SK-N-SH (cell line): ENCODE results near the gene GAS6. TPM values are rescaled to one million over a fixed set of nuclear protein-coding genes. Genes with fewer than 3 reads are reported as not detected.
"Not testable (repeated sequence)": the region's sequence is repeated elsewhere in the genome, so short reads cannot be mapped to it uniquely, and the experiment has no call there.

ENCODE experiments used
- CTCF ChIA-PET: fragments of 300-600, 350-600 bp; formaldehyde crosslinking; extraction: SDS; loops from one replicate; lab custom pipeline; 2021; lab: Yijun Ruan, JAX
- POLR2A ChIA-PET: fragments of 350-600 bp; sonication (Branson Sonifier 250); formaldehyde crosslinking; extraction: SDS; loops from one replicate; lab custom pipeline; 2020; ENCODE audit warnings: antibody characterized with exemption, inconsistent platforms; lab: Yijun Ruan, JAX
- DNase-seq: peaks from one replicate; pipeline ENCODE4 v3.0.0; 2012
- H2AFZ ChIP-seq: fragments of 200-600 bp; sonication (generic); 2 replicates; pipeline ENCODE4 v1.8.1; 2016; ENCODE audit warnings: antibody characterized with exemption, mild to moderate bottlenecking, low read depth
- H3F3A ChIP-seq: fragments of 200-600 bp; sonication (generic); replicated peaks from 2 replicates; pipeline ENCODE3; 2016; ENCODE audit warnings: antibody characterized with exemption, mild to moderate bottlenecking; ENCODE audit not compliant: insufficient read depth
- H3K27ac ChIP-seq, 2 experiments: fragments of 200-500 bp in 1 of 2; fragments of 200-600 bp in 1 of 2; sonication (Bioruptor generic) in 1 of 2; sonication (generic), shearing (Covaris generic) in 1 of 2; 2 replicates each; pipeline versions ENCODE4 v1.5.1 to v1.6.1; 2014 to 2016; ENCODE audit warnings: low read depth in 2 of 2, inconsistent platforms in 1 of 2, low read length in 1 of 2, mild to moderate bottlenecking in 1 of 2, mixed read lengths in 1 of 2
- H3K27me3 ChIP-seq: fragments of 200-600 bp; sonication (generic), shearing (Covaris generic); 2 replicates; pipeline ENCODE4 v1.6.1; 2016; ENCODE audit warnings: mixed run types; ENCODE audit not compliant: insufficient read depth
- H3K36me3 ChIP-seq, 2 experiments: fragments of 200-500 bp in 1 of 2; fragments of 200-600 bp in 1 of 2; sonication (Bioruptor generic) in 1 of 2; sonication (generic) in 1 of 2; replicated peaks in 1 of 2; 2 replicates each; pipeline versions ENCODE3 to v1.5.1; 2014 to 2016; ENCODE audit warnings: low read length in 1 of 2, mild to moderate bottlenecking in 1 of 2; ENCODE audit not compliant: insufficient read depth in 2 of 2, control insufficient read depth in 1 of 2
- H3K4me1 ChIP-seq, 2 experiments: fragments of 200-500 bp in 1 of 2; fragments of 200-600 bp in 1 of 2; sonication (Bioruptor generic) in 1 of 2; sonication (generic), shearing (Covaris generic) in 1 of 2; 2 replicates each; pipeline versions ENCODE4 v1.5.1 to v1.6.1; 2014 to 2016; ENCODE audit warnings: low read depth in 1 of 2, low read length in 1 of 2, mixed run types in 1 of 2; ENCODE audit not compliant: insufficient read depth in 2 of 2, control insufficient read depth in 1 of 2
- H3K4me2 ChIP-seq: fragments of 200-600 bp; sonication (generic), shearing (Covaris generic); 2 replicates; pipeline ENCODE4 v1.6.1; 2017; ENCODE audit warnings: mixed run types
- H3K4me3 ChIP-seq, 2 experiments: fragments of 200-500 bp in 1 of 2; fragments of 200-600 bp in 1 of 2; sonication (Bioruptor generic) in 1 of 2; sonication (generic), shearing (Covaris generic) in 1 of 2; 2 replicates each; pipeline versions ENCODE4 v1.5.1 to v1.8.1; 2014 to 2016; ENCODE audit warnings: low read depth in 2 of 2, inconsistent platforms in 1 of 2, low read length in 1 of 2, mild to moderate bottlenecking in 1 of 2, mixed read lengths in 1 of 2, moderate library complexity in 1 of 2
- H3K79me2 ChIP-seq: fragments of 200-600 bp; sonication (generic); 2 replicates; pipeline ENCODE4 v1.8.1; 2017; ENCODE audit warnings: mild to moderate bottlenecking; ENCODE audit not compliant: insufficient read depth
- H3K9ac ChIP-seq: fragments of 200-600 bp; sonication (generic); 2 replicates; pipeline ENCODE4 v1.6.1; 2017; ENCODE audit warnings: mixed run types
- H3K9me2 ChIP-seq: fragments of 200-600 bp; sonication (generic); 2 replicates; pipeline ENCODE4 v1.6.1; 2017; ENCODE audit warnings: mixed run types
- H3K9me3 ChIP-seq: fragments of 200-600 bp; sonication (generic); 2 replicates; pipeline ENCODE4 v1.6.1; 2017; ENCODE audit warnings: mixed run types, mild to moderate bottlenecking, moderate library complexity
- H4K20me1 ChIP-seq: fragments of 200-600 bp; sonication (generic); 2 replicates; pipeline ENCODE4 v1.6.1; 2017; ENCODE audit warnings: mild to moderate bottlenecking, mixed run types; ENCODE audit not compliant: insufficient read depth
- GABPA ChIP-seq: IDR thresholded peaks from 2 replicates; pipeline ENCODE4 v1.4.0; 2012; ENCODE audit warnings: low read depth, mild to moderate bottlenecking
- IRF3 ChIP-seq: fragments of 150-350 bp; IDR thresholded peaks from 2 replicates; pipeline ENCODE4 v1.6.1; 2016; ENCODE audit warnings: mild to moderate bottlenecking, low read depth, low read length
- MXI1 ChIP-seq: IDR thresholded peaks from 2 replicates; pipeline ENCODE4 v1.6.1; 2012; ENCODE audit warnings: mild to moderate bottlenecking, low read depth, low read length, improper control_type of control experiment
- NFIC ChIP-seq: IDR thresholded peaks from 2 replicates; pipeline ENCODE4 v1.4.0; 2012; ENCODE audit warnings: borderline replicate concordance
- POLR2AphosphoS5 ChIP-seq: IDR thresholded peaks from 2 replicates; pipeline ENCODE4 v1.6.1; 2012; ENCODE audit warnings: low read depth, low read length
- RCOR1 ChIP-seq: fragments of 150-350 bp; IDR thresholded peaks from 2 replicates; pipeline ENCODE4 v1.6.1; 2017; ENCODE audit warnings: antibody characterized with exemption, low read length
- TCF12 ChIP-seq: IDR thresholded peaks from 2 replicates; pipeline ENCODE4 v1.4.0; 2012
- USF1 ChIP-seq: IDR thresholded peaks from 2 replicates; pipeline ENCODE4 v1.4.0; 2012; ENCODE audit warnings: low read depth, borderline replicate concordance
- USF2 ChIP-seq: fragments of 150-350 bp; IDR thresholded peaks from 2 replicates; pipeline ENCODE4 v1.6.1; 2017; ENCODE audit warnings: antibody characterized with exemption, low read length, low read depth, borderline replicate concordance
- YY1 ChIP-seq: IDR thresholded peaks from 2 replicates; pipeline ENCODE4 v1.4.0; 2012; ENCODE audit warnings: low read depth, mild to moderate bottlenecking
- WGBS: methylation state at CpG from one replicate; pipeline ENCODE4 v1.1.6; 2017; ENCODE audit warnings: low lambda C conversion rate; 5-methylcytosine and 5-hydroxymethylcytosine counted together
- polyA plus RNA-seq, 3 experiments: library from polyadenylated mRNA; depleted of rRNA; stranded (reverse); fragments of >200 nt; gene quantifications; 2 replicates each; pipeline ENCODE4 v1.2.3, GENCODE V29; 2012
- TF ChIP-seq, protein P1 (sequence below): IDR thresholded peaks from 2 replicates; pipeline ENCODE4 v1.4.0; 2012; ENCODE audit warnings: low read depth

Gene GAS6
- 380 and 406 TPM in 2 replicates for polyA plus RNA-seq (2012; rRNA removed)
- 236 and 359 TPM in 2 replicates for polyA plus RNA-seq (2012; cell fraction: cytosol; rRNA removed)
- polyA plus RNA-seq (2012; cell fraction: nucleus; rRNA removed): 463 and 469 TPM in 2 replicates

- Histone ChIP-seq H3K36me3 (peaks cover 0 to 4% of the 10 kb centered on the region in 2 experiments), H3K27me3 (no peaks in the 10 kb centered on the region), H4K20me1 (peaks cover 24% of the 10 kb centered on the region; the same call in 1 of the 2 replicates), H2AFZ (peak within 1 kb of the TSS; percentile 78), H3K9me3 (no peaks in the 10 kb centered on the region), H3F3A (peaks cover 18% of the 10 kb centered on the region), H3K27ac (peak within 1 kb of the TSS; percentile 38 to 72), H3K4me2 (peak within 1 kb of the TSS; percentile 93), H3K79me2 (peaks cover 74% of the 10 kb centered on the region), H3K4me1 (peaks cover 0 to 29% of the 10 kb centered on the region in 2 experiments; a peak in 1 of 4 replicates), H3K9ac (peak within 1 kb of the TSS; percentile 83), H3K9me2 (no peaks in the 10 kb centered on the region), H3K4me3 (peak within 1 kb of the TSS; percentile 67 to 73)
- POLR2A ChIA-PET: no interaction called here
- TF ChIP-seq MXI1 (no peak; the same call in 1 of the 2 replicates), USF2 (no peak), NFIC (no peak), POLR2AphosphoS5 (0 out of 2 replicates have a peak, but pooled peaks have one; percentile 22), RCOR1 (no peak), YY1 (no peak), GABPA (no peak), TCF12 (no peak)
- TF ChIP-seq, protein P1, sequence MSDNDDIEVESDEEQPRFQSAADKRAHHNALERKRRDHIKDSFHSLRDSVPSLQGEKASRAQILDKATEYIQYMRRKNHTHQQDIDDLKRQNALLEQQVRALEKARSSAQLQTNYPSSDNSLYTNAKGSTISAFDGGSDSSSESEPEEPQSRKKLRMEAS: peak; percentile 9; the same call in 1 of the 2 replicates
- DNase-seq: peak; percentile 89
- CTCF ChIA-PET: interaction anchor here (0.7 to 3.2 kb wide), 6 partner anchors 16 to 281 kb away, joined by 3 to 15 read pairs (median 3); no protein-coding TSS in a partner anchor
- WGBS: 3% methylated on average over 7 of the region's 116 CpGs
These were observed at the start of gene GAS6 for GRCh38 chr13:113863524-113864272. Gene GAS6 (minus strand): TSS chr13:113864076. CDS start chr13:113863920, 156 bp downstream.

DNA sequence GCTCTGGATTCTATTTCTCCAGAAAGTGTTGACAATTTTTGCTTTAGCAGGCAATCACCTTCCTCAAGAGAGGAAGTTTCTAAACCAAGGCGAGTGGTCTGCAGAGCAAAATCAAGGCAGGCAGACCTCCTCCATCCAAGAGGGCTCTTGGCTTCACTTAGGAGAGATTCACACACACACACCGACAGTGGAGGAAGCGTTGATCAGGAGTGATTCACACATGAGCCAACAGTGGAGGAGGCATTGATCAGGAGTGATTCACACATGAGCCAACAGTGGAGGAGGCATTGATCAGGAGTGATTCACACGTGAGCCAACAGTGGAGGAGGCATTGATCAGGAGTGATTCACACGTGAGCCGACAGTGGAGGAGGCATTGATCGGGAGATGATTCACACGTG, 49.5 kb upstream of the GAS6 start:
- H3K27ac ChIP-seq, CTCF ChIA-PET: not testable (repeated sequence)

GRCh38 chr13:113912596-113912995, 48.7 kb upstream of the GAS6 start:
- H3K79me2 ChIP-seq: no peaks in the 10 kb centered on the region
- DNase-seq: no peak
- H3K36me3 ChIP-seq: peaks cover 0 to 4% of the 10 kb centered on the region in 2 experiments
- H3K4me3 ChIP-seq: no peak overlapping the region
- H3K27me3 ChIP-seq: no peaks in the 10 kb centered on the region
- no peaks in the 10 kb centered on the region for H4K20me1 ChIP-seq
- ChIA-PET CTCF (no interaction called here), POLR2A (no interaction called here)
- peaks cover 13% of the 10 kb centered on the region for H3F3A ChIP-seq
- H3K27ac ChIP-seq: no peak overlapping the region
- TF ChIP-seq IRF3 (no peak), USF1 (no peak)
- H3K4me2 ChIP-seq: no peak overlapping the region
- WGBS: 38% methylated on average over 3 of the region's 3 CpGs
- H3K9me2 ChIP-seq: no peaks in the 10 kb centered on the region
- H3K4me1 ChIP-seq: peaks cover 11 to 13% of the 10 kb centered on the region in 2 experiments
- peaks cover 12% of the 10 kb centered on the region for H3K9me3 ChIP-seq
- no peak overlapping the region for H2AFZ ChIP-seq
- H3K9ac ChIP-seq: no peak overlapping the region

More for the DNA sequence above, 49.5 kb upstream of the GAS6 start:
- H3K27me3 ChIP-seq, H3K4me1 ChIP-seq, H3K4me3 ChIP-seq, H3F3A ChIP-seq, H3K79me2 ChIP-seq, H3K4me2 ChIP-seq, H3K9me2 ChIP-seq, H3K9ac ChIP-seq, POLR2A ChIA-PET, H4K20me1 ChIP-seq, DNase-seq, H2AFZ ChIP-seq, H3K36me3 ChIP-seq: not testable (repeated sequence)
- WGBS: 52% methylated on average over 8 of the region's 8 CpGs
- H3K9me3 ChIP-seq: peaks cover 12% of the 10 kb centered on the region
